GM18526 (cell line): ENCODE measurements around the gene GREB1.

Experiments
- POLR2A ChIP-seq: IDR thresholded peaks from 3 replicates; pipeline ENCODE4 v1.6.1; 2011; ENCODE audit not compliant: insufficient read length; ENCODE audit errors: extremely low read depth

The GREB1 gene

DNA sequence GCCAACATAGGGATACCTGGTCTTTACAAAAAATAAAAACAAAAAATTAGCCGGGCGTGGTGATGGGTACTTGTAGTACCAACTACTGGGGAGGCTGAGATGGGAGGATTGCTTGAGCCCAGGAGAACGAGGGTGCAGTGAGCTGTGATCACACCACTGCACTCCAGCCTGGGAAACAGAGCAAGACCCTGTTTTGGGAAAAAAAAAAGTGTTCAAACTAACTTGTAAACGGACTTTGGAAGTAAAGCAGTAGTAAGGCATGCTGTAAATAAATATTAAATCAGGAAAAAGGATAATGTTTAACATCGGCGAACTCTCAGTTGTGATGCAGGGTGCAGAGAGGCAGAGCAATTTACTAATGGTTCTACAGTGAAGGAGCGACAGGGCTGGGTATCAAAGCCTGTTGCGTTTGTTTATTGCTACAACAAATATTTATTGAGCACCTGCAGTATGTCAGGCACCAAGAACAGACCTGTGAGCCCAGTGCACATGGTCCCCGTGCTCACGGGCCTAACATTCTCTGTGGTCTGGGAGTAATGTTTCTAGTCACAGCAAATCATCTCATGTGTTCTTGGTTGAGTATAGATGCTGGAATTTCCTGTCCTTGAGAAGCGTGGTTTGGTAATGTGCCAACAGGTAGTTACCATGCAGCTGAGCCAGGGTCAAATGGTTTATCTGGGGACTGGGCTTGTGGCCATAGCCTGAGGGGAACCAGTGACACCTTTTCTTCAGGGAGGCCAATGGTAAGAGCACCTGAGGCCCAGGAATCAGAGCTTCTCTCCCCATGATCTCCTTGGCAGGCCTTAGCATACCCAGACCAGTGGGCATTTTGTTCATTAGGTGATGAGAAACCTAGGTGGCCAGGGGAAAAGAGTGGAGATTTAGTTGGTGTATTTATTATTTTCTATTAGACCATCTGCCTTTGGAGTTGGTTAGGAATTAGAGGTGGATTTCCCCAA, 27.9 kb upstream of the GREB1 start:
- TF ChIP-seq POLR2A: no peak

GRCh38 chr2:11506611-11506969, 27.3 kb upstream of the GREB1 start:
- TF ChIP-seq POLR2A: no peak

- no peak for TF ChIP-seq POLR2A
These were observed 26.3 kb upstream of the GREB1 start for GRCh38 chr2:11507517-11507916.

- TF ChIP-seq POLR2A: no peak
These were observed 25.6 kb upstream of the GREB1 start for GRCh38 chr2:11508279-11508678.

DNA sequence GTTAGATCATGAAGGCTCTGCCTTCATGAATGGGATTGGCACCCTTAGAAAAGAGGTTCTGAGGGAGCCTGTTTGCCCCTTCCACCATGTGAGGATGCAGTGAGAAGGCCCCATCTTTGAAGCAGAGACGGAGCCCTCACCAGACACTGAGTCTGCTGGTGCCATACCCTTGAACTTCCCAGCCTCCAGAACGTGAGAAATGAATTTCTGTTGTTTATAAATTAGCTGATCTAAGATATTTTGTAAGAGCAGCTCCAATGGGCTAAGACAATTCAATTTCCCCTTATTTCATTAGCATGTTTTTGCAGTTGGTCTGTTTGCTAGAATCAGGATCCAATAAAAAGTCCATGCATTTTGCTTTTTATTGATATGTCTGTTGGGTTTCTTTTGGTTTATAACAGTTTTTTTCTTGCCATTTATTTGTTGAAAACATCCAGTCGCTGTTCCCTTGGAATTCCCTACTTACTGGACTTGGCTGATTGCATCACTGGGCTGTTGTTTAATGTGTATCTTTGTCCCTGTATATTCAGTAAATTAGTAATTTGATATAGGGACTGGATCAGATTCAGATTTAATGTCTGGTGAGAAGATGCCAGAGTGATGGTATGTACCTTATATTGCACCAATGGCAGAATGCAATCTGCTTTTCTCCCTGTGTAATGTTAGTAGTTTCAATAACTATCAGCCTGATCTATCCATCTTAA, 24.0 kb upstream of the GREB1 start:
- TF ChIP-seq POLR2A: no peak

DNA sequence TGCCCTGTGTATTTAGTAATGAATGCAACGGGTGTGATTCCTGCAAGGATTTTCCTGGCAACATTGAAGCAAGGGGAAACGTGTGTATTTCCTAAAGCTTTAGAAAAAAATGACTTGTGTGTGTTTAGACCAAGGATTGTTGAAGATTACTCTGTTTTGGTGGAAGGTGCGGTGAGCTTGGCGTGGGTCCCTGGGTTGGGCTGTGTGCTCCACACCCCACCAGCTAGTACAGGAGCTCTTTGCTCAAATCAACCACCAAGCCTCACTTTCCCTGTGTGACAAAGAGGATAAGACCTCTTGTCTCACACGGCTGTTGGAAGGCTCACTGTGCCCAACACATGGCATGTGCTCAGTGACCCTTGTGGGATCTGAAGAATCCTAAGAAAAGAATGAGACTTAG, 21.4 kb upstream of the GREB1 start:
- no peak for TF ChIP-seq POLR2A

DNA sequence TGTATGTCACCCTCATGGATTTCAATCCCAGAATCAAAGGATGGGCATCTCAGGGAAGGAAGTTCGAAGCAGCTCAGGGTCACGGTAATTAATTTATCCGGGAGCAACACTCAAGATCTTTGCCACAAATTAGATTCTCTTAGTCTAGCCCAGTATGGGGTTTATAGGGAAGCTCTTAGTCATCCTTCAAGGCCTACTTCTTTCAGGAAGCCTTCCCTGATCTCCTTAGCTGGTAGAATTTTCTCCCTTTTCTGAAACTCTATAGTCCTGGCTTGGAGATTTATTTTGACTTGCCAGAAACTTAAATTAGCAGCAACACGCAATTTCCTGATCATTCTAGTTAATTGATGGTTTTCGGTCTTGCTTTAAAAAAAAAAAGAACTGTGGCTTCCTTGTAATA, 20.5 kb upstream of the GREB1 start:
- no peak for TF ChIP-seq POLR2A

GRCh38 chr2:11514081-11514730, 19.6 kb upstream of the GREB1 start:
- no peak for TF ChIP-seq POLR2A

DNA sequence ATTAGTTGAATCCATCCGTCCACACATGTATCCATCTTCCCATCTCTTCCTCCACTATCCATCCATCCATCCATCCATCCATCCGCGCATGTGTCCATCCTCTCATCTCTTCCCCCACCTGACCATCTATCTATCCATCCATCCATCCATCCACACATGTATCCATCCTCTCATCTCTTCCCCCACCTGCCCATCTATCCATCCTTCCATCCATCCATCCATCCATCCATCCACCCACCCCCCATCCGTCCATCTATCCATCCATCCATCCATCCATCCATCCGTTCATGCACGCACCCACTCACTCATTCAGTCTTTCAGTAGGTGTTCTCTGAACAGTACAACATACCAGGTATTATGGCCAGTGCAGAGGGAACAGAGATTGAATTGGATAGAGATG, 18.9 kb upstream of the GREB1 start:
- TF ChIP-seq POLR2A: no peak

DNA sequence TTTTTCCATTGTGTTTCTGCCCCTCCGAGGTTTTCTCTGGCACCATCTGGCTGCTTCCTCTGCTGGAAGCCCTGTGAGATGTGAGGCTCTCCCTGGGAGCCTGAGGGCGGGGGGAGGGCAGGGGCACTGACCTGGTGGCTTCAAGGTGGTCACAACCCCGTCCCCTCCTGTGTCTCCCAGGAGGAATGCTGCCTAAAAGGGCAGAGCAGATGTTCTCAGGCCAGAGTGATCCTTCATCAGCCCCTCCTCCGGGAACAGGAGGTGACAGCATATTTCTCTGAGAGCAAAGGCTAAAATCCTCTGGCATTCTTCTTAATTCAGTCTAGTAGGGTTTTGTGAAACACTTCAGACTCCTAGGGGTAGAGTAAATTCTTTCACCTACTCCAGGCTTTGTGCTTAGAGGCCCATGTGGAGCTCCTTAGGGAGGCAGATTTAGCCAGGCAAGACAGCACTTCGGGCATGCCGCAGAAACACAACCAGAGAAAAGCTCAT, 18.3 kb upstream of the GREB1 start:
- no peak for TF ChIP-seq POLR2A

- TF ChIP-seq POLR2A: no peak
These were observed 16.7 kb upstream of the GREB1 start for GRCh38 chr2:11516984-11517648.

- TF ChIP-seq POLR2A: no peak
These were observed 15.9 kb upstream of the GREB1 start for GRCh38 chr2:11517906-11518305.

- TF ChIP-seq POLR2A: no peak
These were observed 13.7 kb upstream of the GREB1 start for GRCh38 chr2:11520092-11520693.

DNA sequence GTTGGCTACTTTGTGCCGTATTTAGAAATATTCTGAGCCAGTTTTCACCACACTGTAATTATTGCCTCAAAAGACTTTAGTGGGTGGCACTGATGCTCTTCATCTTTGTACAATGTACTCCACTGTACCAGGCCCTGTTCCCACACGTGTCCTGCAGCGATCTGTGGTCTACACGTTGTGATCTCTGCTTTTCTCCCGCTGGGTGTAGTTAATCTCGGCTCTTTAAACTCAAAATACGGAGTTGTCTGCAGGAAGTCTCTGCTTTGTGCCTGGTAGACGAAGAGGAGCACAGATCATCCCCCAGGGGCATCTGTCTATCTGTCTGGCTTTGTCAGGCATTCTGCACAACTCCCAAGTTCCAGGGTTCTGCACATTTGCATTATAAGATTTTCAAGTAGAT, 12.1 kb upstream of the GREB1 start:
- no peak for TF ChIP-seq POLR2A

DNA sequence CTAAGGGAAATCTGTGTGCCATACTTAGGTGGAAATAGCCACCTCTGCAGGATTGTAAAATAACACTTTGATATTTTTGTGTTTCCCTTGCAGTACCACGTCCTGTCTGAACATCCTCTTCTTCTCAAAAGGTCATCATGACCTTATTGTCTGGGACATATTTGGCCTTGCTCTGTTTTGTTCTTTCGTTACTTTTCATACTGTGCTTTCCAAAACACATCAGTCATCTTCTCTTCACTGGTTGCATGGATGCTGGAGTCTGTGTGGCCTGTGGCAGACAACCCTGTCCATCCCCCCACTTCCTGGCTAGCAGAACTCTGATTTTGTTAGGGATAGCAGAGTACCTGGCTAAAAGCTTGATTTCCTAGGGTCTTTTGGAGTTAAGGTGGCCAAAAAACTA, 9.4 kb upstream of the GREB1 start:
- no peak for TF ChIP-seq POLR2A
